ENCODE measurements around the gene SLC22A23.

GRCh38 chr6:3357678-3358077, 99.2 kb downstream of the SLC22A23 start:
- TF ChIP-seq GATA2 (IDR thresholded peaks at IDR 0.05; ENCODE audit: low read depth, low read length) (no peak), GATA3 (IDR thresholded peaks at IDR 0.05; ENCODE audit: low read depth, low read length) (no peak)
